H7 (cell line): ENCODE data around the gene CATSPERE. TPM values are rescaled to one million over a fixed set of nuclear protein-coding genes. Genes with fewer than 3 reads are reported as not detected.

Experiments
- DNase-seq: peaks from one replicate; pipeline ENCODE4 v3.0.0; 2012
- H3K27me3 ChIP-seq: 2 replicates; pipeline ENCODE4 v1.6.0; 2011; ENCODE audit warnings: mild to moderate bottlenecking, low read length; ENCODE audit not compliant: control insufficient read depth, insufficient read depth
- H3K36me3 ChIP-seq: replicated peaks from 2 replicates; pipeline ENCODE4 v1.5.1; 2011; ENCODE audit warnings: low read length; ENCODE audit not compliant: control insufficient read depth, insufficient read depth
- H3K4me3 ChIP-seq: 2 replicates; pipeline ENCODE4 v1.5.1; 2011; ENCODE audit warnings: low read depth, mild to moderate bottlenecking, control low read depth, low read length, moderate library complexity; ENCODE audit not compliant: insufficient read depth
- total RNA-seq: library from RNA; depleted of rRNA; stranded (reverse); fragments of >200 nt; shearing (Covaris generic); gene quantifications from 2 replicates; pipeline ENCODE4 v1.2.3, GENCODE V29; 2014

CATSPERE gene
- total RNA-seq, 1 experiment from 2014 or later = 0.14 TPM

DNA sequence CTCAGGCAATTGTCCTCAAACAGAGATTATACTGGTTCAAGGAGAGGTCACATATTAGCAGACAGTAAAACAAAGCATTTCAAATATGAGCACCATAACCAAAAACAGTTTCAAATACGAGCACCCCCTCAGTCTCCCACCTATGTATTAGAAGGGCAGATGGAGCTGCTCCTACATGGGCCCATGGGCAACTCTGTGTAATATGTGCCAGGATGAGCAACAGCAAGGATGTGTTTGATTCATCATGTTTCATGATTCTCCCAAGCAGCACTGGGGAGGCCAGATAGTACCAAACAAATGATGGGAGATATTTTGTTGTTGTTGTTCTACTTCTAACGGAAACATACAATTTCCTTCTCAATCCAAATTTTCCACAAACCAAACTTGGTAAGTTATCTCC is 18.2 kb upstream of the CATSPERE start:
- DNase-seq = no peak
- H3K36me3 ChIP-seq = no peaks in the 10 kb centered on the region; the same call in none of the 2 replicates
- H3K27me3 ChIP-seq = no peaks in the 10 kb centered on the region
- no peak overlapping the region for H3K4me3 ChIP-seq

DNA sequence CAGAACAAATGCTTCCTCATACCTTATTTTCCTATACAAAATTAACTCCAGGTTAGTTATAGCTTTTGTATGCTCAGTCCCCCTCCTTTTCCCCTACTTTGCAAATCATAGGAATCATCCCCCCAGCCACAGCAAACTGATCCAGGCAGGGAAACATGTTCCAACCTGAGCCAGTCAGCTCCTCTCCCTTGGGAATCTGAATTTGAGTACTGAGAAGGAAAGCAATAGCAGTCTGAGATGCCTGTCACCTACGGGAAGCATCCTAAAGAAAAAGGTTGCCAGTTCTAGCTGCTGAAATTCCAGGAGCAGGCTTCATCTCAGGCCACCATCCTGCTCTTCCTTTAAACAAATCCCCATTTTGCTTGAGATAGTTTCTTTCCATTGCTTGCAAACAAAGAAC is 16.2 kb upstream of the CATSPERE start:
- Histone ChIP-seq H3K36me3 (peaks cover 2% of the 10 kb centered on the region), H3K4me3 (no peak overlapping the region), H3K27me3 (no peaks in the 10 kb centered on the region)
- DNase-seq = peak; percentile 43

DNA sequence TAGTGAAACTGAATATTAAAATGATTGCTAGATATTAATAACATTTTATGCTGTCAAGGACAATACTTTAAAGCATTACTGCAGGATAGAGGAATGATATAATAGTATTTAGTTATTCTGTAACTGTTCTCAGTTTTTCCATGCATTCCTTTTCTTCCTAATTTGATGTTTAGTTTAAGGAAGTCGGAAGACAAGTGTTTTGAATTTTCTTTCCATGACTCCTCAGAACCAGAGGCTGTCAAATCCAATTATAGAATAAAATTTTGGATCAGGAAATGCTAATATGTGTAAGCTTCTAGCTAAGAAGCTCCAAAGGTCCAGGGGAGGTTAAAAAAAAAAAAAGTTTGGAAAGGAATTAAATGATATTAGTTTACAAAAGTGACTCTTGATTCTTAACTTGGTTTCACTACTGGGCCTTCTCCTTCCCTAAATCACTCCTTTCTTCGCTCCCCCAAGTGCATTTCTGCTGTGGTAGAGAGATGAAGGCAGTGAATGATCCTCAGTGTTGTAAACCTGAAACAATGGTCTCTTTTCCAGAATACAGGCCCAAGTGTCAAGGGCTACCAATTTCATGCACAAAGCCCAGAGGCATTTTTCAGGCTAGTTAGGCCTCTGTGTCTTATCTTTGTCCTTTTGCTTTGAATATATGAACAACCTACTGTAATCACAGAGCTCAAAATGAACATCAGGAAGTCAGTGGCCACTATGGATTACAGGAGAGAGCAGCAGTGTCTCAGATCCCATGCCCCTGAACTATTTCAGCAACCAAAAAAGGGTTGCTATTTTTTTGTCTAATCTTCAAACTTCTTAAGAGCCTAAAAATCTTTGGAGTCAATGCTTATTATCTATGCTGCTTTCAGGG is 15.5 kb upstream of the CATSPERE start:
- H3K27me3 ChIP-seq = no peaks in the 10 kb centered on the region
- peaks cover 2% of the 10 kb centered on the region for H3K36me3 ChIP-seq
- no peak overlapping the region for H3K4me3 ChIP-seq
- no peak for DNase-seq

DNA sequence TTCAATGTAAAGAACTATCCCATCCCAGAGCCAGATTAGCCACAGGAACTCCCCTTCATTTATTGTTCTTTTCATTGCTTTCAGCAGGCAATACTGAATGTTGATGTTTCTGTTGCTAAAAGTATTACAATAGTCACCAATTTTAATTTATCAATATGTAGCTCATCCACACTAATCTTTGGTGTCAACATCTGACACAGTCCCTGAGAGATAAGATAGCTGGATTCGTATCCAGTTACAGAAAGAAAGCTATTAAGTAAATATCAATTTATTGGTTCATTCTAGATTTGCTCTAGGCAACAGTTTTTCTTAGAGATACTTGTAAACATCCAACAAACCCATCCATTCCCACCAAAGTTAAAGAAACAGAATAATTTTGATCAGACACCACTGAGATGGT is 14.0 kb upstream of the CATSPERE start:
- Histone ChIP-seq H3K4me3 (no peak overlapping the region), H3K27me3 (no peaks in the 10 kb centered on the region), H3K36me3 (peaks cover 2% of the 10 kb centered on the region)
- DNase-seq = no peak

DNA sequence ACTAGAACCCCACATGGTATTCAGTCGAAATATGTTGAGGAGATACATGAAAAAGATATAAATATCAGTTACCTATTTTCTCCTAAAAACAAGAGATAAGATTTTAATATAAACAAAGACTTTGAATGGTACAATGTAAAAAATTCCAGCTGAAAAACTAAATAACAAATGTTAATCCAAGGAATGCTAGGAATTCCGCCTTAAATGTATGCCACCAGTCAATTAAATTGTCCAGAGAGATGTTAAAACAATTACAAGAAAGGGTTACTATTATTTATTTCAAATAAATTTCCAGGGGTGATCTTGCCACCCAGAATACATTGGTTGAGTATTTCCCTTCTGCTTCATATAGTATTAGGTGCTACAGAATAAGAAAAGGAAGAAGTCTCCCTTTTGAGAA is 13.5 kb upstream of the CATSPERE start:
- Histone ChIP-seq H3K27me3 (no peaks in the 10 kb centered on the region), H3K4me3 (no peak overlapping the region), H3K36me3 (peaks cover 2% of the 10 kb centered on the region)
- no peak for DNase-seq

DNA sequence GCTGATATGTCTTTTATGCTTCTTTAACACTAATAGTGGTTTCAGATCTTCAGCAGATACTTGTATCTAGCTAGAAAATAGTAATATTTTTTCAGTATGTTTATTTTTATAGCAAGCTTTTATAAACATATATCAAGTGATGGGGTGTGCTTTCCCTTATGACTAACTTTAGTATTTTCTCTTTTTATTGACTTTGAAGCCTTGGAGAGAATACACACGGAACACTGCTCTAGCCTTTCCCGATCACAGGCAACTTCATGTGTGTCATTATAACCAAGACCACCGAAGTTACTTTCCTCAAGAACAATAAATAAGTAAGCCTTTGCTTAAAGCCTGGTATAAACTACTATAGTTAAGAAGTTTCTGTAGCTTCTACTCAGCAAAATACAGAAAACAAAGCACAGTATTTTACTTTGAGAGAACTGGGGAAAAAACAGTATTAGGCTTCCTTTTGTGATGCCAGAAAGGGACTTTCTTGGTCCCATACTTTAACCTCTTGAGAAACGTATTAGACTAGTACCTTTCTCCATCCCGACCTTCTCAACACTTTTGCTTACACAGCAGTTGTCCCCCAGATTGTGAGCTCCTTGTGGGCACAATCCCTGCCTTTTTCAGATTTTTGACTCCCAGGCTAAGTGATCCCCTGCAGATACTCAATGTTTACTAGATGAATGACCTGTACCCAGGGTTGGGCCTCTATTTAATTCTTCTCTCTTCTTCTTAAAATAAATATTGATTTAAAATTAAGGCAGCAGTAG is 12.6 kb upstream of the CATSPERE start:
- DNase-seq = no peak
- Histone ChIP-seq H3K4me3 (no peak overlapping the region), H3K27me3 (no peaks in the 10 kb centered on the region), H3K36me3 (peaks cover 2% of the 10 kb centered on the region)

DNA sequence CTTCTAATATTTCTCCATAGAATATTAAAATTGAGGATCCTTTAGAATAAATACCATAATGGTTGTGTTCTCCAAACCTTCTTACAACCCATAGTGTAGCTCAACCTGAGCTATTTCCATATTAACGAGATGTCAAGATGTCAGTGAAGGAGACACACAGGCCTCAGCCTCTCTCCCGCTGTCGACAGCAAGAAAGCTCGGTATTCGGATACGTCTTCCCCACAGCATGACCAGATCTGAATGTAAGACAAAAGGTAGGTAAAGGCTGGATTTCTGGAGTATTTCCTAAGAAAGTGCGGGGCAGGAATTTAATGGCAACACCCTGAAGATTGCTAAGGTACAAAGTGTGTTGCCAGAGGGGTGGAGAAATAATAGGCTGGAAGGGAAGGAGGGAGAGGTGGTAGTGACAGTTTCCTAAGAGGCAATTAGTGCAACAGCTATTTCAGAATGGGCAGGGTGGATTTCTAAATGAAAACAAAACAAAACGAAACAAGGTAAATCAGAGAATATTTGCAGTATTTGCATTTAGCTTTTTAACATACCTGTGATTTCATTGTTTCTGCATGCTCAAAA is 11.1 kb upstream of the CATSPERE start:
- no peaks in the 10 kb centered on the region for H3K27me3 ChIP-seq
- H3K4me3 ChIP-seq = peak overlapping the region; percentile 98; the same call in 1 of the 2 replicates
- no peak for DNase-seq
- H3K36me3 ChIP-seq = peaks cover 2% of the 10 kb centered on the region

DNA sequence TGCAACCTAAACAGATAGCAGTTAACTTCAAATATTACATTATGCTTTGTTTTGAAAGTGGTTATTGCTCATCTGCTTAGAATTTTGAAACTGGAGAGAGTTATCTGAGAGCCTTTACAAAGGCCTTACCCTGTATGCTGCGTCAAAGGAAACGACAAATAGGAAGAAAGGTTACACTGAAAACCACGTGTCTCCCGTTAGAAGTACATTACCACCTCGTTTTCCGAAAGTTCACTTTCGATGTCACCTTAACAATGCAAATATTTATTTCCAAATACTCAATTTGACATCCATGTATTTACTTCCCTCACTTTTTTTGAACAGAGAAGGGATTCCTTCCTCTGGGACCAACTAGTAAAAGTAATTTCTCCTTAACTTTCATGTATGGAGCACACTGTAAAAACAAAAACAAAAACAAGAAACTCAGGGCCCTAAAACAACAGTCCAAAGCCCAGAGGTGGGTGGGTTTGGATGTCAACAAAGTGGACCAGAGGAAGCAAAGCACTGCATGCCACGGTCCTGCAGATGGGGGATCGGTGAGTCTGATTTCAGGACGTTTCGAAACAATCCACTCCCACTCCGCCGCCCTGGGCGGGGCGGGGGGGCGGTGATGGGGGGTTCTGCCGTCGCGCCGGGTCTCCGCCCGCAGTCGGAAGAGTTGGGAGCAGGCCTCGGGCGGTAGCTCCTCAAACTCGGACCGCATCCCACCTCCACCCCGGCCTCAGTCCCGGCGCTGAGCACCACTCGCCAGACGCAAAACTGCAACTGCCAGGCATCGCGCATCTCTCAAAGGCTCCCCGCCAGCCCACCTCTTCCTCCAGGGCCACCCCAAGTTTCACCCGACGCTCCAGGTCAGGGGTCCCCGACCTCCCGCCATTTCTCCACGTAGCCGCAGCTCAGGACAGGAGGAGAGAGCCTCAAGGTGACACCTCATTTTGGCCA is 10.2 kb upstream of the CATSPERE start:
- H3K36me3 ChIP-seq = peaks cover 2% of the 10 kb centered on the region
- peak overlapping the region; percentile 98 for H3K4me3 ChIP-seq
- H3K27me3 ChIP-seq = no peaks in the 10 kb centered on the region
- peak; percentile 61 for DNase-seq

DNA sequence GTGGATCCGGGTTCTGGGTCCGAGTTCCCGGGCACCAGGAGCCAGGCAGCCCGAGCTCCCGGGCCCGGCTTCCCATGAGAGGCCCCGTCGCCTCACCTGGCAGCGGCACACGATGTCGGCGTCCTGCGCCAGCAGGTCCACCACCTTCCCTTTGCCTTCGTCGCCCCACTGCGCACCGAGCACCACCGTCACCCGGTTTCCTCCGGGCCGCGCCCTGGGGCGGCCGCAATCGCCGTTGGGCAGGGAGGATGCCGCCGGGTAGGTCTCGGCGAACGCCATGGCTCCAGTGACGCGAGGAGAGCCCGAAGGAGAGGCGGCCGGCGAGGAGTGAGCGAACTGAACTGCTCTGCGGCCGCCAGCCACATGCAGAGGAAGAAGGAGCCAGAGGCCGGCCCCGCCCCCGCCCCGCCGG is 9.5 kb upstream of the CATSPERE start, which contains the start of gene ADSS2:
Gene ADSS2, minus strand, starts transcription at position 371 of the 412 bp plus-strand sequence. Its CDS starts 92 bp downstream, at position 279.
- H3K27me3 ChIP-seq = no peaks in the 10 kb centered on the region
- H3K4me3 ChIP-seq = peak within 1 kb of the TSS; percentile 98
- no peak for DNase-seq
- H3K36me3 ChIP-seq = peaks cover 2% of the 10 kb centered on the region

DNA sequence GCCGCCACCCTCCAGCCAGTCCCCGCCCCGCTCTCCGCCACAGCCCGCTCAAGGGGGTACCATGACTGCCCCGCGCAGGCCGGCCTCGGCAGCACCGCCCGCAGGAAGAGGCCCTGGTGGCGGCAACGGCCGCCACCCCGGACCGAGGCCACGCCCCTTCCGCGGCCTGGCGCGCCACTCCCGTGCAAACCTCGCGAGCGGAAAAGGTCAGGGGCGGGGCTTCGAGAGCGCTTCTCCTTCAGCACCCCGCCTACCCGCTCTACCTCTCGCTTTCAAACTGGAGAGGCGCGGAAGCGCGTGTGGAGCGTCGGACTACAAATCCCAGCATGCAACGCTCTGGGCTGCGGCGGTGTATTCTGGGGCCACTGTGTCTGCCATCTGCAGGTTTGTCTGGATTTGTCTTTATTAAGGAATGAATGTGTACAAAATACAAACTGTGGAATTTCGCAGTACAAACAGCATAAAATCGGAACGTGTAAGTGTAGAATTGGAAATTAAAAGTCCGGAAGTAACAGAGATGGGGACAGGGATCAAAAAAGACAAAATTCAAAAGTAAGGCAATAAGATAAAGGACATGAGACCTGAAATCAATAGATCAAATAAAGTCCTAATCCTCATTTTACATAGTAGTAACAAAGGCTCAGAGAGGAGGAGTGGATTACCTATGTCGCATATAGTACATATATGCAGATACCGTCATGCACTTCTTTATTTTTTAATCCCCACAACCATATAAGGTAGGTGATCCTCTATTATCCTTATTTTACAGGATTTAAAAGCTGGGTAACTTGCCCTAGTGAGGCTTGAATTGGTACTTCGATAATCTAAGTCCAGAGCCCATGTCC is 8.9 kb upstream of the CATSPERE start:
- Histone ChIP-seq H3K27me3 (no peaks in the 10 kb centered on the region), H3K36me3 (peaks cover 2% of the 10 kb centered on the region; the same call in 1 of the 2 replicates), H3K4me3 (peak overlapping the region; percentile 98)
- peak; percentile 98 for DNase-seq

DNA sequence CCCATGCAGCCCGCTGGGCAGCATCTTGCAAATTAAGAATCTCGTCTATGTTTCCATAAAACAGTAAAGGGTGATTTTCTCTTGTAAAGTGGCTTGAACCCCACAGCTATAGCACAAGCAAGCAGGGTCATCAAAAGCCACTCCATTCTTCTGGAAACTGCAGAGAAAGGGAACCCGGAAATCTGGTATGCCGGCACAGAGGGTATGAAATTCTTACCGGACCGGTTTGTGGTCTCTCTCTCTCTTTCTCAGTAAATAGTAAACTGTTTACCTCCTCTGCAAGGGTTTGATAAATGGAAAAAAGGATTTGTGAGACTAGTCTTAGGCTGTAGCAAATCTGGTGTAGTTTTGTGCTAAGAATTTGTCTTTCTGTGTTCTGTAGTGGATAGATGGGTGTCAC is 6.7 kb upstream of the CATSPERE start:
- Histone ChIP-seq H3K36me3 (peaks cover 2% of the 10 kb centered on the region; the same call in 1 of the 2 replicates), H3K4me3 (no peak overlapping the region), H3K27me3 (no peaks in the 10 kb centered on the region)
- DNase-seq = no peak

DNA sequence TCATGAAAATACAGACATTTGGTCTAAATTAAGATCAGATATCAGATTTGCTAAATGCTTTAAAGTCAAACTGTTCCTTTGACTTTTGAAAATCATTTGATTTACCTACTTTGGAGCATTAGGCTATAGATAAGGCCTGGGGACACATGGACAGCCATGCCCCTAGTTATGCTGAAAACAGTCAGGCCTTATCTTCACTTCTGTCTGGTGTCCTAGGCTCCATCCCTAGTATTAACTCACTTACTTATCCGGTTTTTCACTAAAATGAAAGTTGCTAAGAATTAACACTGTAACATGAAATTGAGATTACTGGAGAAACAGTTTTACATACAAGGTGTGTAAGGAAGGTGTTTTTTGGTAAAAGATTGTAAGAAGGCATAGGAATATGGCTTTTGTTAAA is 4.5 kb upstream of the CATSPERE start:
- no peak for DNase-seq
- Histone ChIP-seq H3K27me3 (no peaks in the 10 kb centered on the region), H3K36me3 (no peaks in the 10 kb centered on the region)

DNA sequence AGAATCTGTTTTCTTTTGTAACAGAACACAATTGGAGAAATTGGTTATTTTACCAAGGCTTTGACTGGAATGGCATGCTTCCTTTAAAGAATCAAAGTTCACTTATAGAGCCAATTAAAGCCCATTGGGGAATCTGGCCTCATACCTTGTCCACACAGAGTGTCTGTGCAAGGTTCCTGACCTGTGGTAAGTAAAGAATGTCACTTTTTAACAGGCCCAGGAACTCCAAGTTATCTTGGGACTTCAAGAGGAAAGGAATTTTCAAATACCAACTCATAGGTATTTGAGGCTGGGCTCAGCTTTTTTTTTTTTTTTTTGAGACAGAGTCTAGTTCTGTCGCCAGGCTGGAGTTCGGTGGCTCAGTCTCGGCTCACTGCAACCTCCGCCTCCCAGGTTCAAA is 2.3 kb upstream of the CATSPERE start:
- no peak for DNase-seq
- no peak overlapping the region for H3K4me3 ChIP-seq
- H3K36me3 ChIP-seq = no peaks in the 10 kb centered on the region
- no peaks in the 10 kb centered on the region for H3K27me3 ChIP-seq

More for the DNA sequence above, 4.5 kb upstream of the CATSPERE start:
- H3K4me3 ChIP-seq = no peak overlapping the region
